Endothelial cell of umbilical vein (primary cell): ENCODE results near the gene ASCL5. TPM values are rescaled to one million over a fixed set of nuclear protein-coding genes. Genes with fewer than 3 reads are reported as not detected.

Experiments used
- BruUV-seq: library from RNA; stranded (reverse); fragments of 400-500 nt; replicated peaks from 2 replicates; lab custom pipeline; 2021; lab: Mats Ljungman, UMichigan
- CTCF ChIA-PET: fragments of 300-600, 350-600 bp; sonication (Branson Sonifier 250); formaldehyde crosslinking; loops from one replicate; lab custom pipeline; 2021; ENCODE audit warnings: antibody characterized with exemption, inconsistent platforms; lab: Charles Lee
- POLR2A ChIA-PET: fragments of 300-600, 350-600 bp; sonication (Branson Sonifier 250); formaldehyde crosslinking; loops from one replicate; lab custom pipeline; 2021; ENCODE audit warnings: antibody characterized with exemption, inconsistent platforms; lab: Charles Lee
- DNase-seq: peaks from one replicate; pipeline ENCODE4 v3.0.0-alpha.2; 2011; ENCODE audit warnings: low read depth, low spot score
- FAIRE-seq: peaks from 2 replicates; lab custom pipeline; 2011; peaks lifted over from hg19 to GRCh38; lab: Jason Lieb, UNC
- H2AFZ ChIP-seq: 2 replicates; pipeline ENCODE4 v1.6.0; 2012; ENCODE audit warnings: low read depth, low read length, control low read depth, inconsistent platforms
- H3K27ac ChIP-seq: 2 replicates; pipeline ENCODE4 v1.5.1; 2011; ENCODE audit warnings: low read depth, mild to moderate bottlenecking, control low read depth, low read length, moderate library complexity; ENCODE audit not compliant: insufficient read depth
- H3K27me3 ChIP-seq, 2 experiments: 2 replicates each; pipeline versions ENCODE4 v1.6.0 to v1.6.1; 2011; ENCODE audit warnings: low read length in 2 of 2, mixed read lengths in 1 of 2; ENCODE audit not compliant: control insufficient read depth in 2 of 2, insufficient read depth in 2 of 2
- H3K36me3 ChIP-seq, 2 experiments: 2 replicates in 1 of 2; 3 replicates in 1 of 2; pipeline ENCODE4 v1.5.1; 2011; ENCODE audit warnings: low read length in 2 of 2, mild to moderate bottlenecking in 1 of 2, moderate library complexity in 1 of 2; ENCODE audit not compliant: control insufficient read depth in 2 of 2, insufficient read depth in 2 of 2; ENCODE audit errors: extremely low read depth in 1 of 2
- H3K4me1 ChIP-seq: 3 replicates; pipeline ENCODE4 v1.5.1; 2011; ENCODE audit warnings: mild to moderate bottlenecking, low read length; ENCODE audit not compliant: control insufficient read depth, insufficient read depth; ENCODE audit errors: extremely low read depth
- H3K4me2 ChIP-seq: 2 replicates; pipeline ENCODE4 v1.6.1; 2011; ENCODE audit warnings: low read length, control low read depth, mixed read lengths; ENCODE audit not compliant: insufficient read depth
- H3K4me3 ChIP-seq, 3 experiments: fragments of 200-600 bp in 1 of 3; sonication (generic), shearing (Covaris generic) in 1 of 3; replicated peaks in 1 of 3; 2 replicates each; pipeline ENCODE4 v1.5.1; 2011 to 2016; ENCODE audit warnings: control low read depth in 3 of 3, low read length in 3 of 3, mild to moderate bottlenecking in 2 of 3, inconsistent platforms in 1 of 3, low read depth in 1 of 3, moderate library complexity in 1 of 3; ENCODE audit not compliant: insufficient read depth in 1 of 3
- H3K79me2 ChIP-seq: 2 replicates; pipeline ENCODE4 v1.6.0; 2012; ENCODE audit warnings: low read length, inconsistent platforms; ENCODE audit not compliant: control insufficient read depth, insufficient read depth
- H3K9ac ChIP-seq: replicated peaks from 2 replicates; pipeline ENCODE3; 2011; ENCODE audit warnings: low read length, control low read depth; ENCODE audit not compliant: insufficient read depth; ENCODE audit errors: extremely low read depth
- H3K9me1 ChIP-seq: replicated peaks from 3 replicates; pipeline ENCODE4 v1.6.0; 2011; ENCODE audit warnings: mild to moderate bottlenecking, low read length; ENCODE audit not compliant: control insufficient read depth, insufficient read depth; ENCODE audit errors: extremely low read depth
- H3K9me3 ChIP-seq: replicated peaks from 2 replicates; pipeline ENCODE4 v1.5.1; 2012; ENCODE audit warnings: low read length, inconsistent platforms; ENCODE audit not compliant: control insufficient read depth, insufficient read depth
- H4K20me1 ChIP-seq: replicated peaks from 2 replicates; pipeline ENCODE3; 2011; ENCODE audit warnings: mild to moderate bottlenecking, low read length; ENCODE audit not compliant: control insufficient read depth, insufficient read depth; ENCODE audit errors: extremely low read depth
- EZH2 ChIP-seq: IDR thresholded peaks from 2 replicates; pipeline ENCODE4 v1.6.1; 2012; ENCODE audit warnings: borderline replicate concordance, low read depth, mild to moderate bottlenecking, moderate library complexity, low read length, inconsistent platforms; ENCODE audit not compliant: severe bottlenecking
- FOS ChIP-seq: IDR thresholded peaks from 2 replicates; pipeline ENCODE4 v1.6.1; 2011; ENCODE audit warnings: mild to moderate bottlenecking, low read length, moderate library complexity, borderline replicate concordance; ENCODE audit not compliant: insufficient read depth
- GATA2 ChIP-seq: IDR thresholded peaks from 2 replicates; pipeline ENCODE4 v1.7.0; 2011; ENCODE audit warnings: low read depth, mild to moderate bottlenecking, moderate library complexity, mixed read lengths, low read length; ENCODE audit not compliant: insufficient read length, insufficient read depth
- JUN ChIP-seq: IDR thresholded peaks from 2 replicates; pipeline ENCODE4 v1.6.1; 2011; ENCODE audit warnings: borderline replicate concordance, low read depth; ENCODE audit not compliant: insufficient read length, insufficient read depth
- MAX ChIP-seq: IDR thresholded peaks from 2 replicates; pipeline ENCODE4 v1.6.1; 2011; ENCODE audit not compliant: insufficient read depth, insufficient read length
- MYC ChIP-seq: IDR thresholded peaks from one replicate; pipeline ENCODE4 v1.6.1; 2011; ENCODE audit warnings: mild to moderate bottlenecking, low read depth, low read length
- POLR2A ChIP-seq: IDR thresholded peaks from 2 replicates; pipeline ENCODE4 v1.6.1; 2012; ENCODE audit warnings: low read depth, mild to moderate bottlenecking, control low read depth, low read length
- POLR2AphosphoS5 ChIP-seq: IDR thresholded peaks from 2 replicates; pipeline ENCODE4 v1.6.1; 2012; ENCODE audit warnings: low read depth, mild to moderate bottlenecking, control low read depth, low read length, moderate library complexity; ENCODE audit not compliant: insufficient read depth
- dilution Hi-C: fragments of 300-500 bp; cut with MboI; formaldehyde crosslinking; loops from one replicate; pipeline ENCODE4 v1.15.0; 2019; ENCODE audit warnings: low sequenced_read_pairs; ENCODE audit not compliant: extremely low pct_ligation_motif_present
- intact Hi-C: fragments of 100-400 bp; cut with micrococcal nuclease; formaldehyde crosslinking; loops from one replicate; pipeline ENCODE4 v1.10.0; 2022
- polyA plus RNA-seq, 4 experiments: library from polyadenylated mRNA; depleted of rRNA in 3 of 4; stranded (reverse) in 3 of 4; unstranded in 1 of 4; fragments of >200 nt; gene quantifications; 2 replicates each; pipeline versions ENCODE4 v1.2.1 to v1.2.3, GENCODE V29; 2011 to 2012; ENCODE audit warnings: missing spikeins in 1 of 4
- total RNA-seq: library from RNA; stranded (reverse); gene quantifications from 2 replicates; pipeline ENCODE4 v1.2.3, GENCODE V29; 2021
- TF ChIP-seq, protein P1 (sequence below), 2 donors: IDR thresholded peaks; 1 replicate in 1 of 2; 2 replicates in 1 of 2; pipeline ENCODE4 v1.5.1; 2011; ENCODE audit warnings: low read length in 2 of 2, mild to moderate bottlenecking in 2 of 2, moderate library complexity in 2 of 2, control low read depth in 1 of 2, inconsistent platforms in 1 of 2, low read depth in 1 of 2; ENCODE audit not compliant: insufficient read depth in 1 of 2; ENCODE audit errors: extremely low read depth in 1 of 2

Gene ASCL5
- total and polyA plus RNA-seq, 2 donors (not counting 3 experiments of a cell fraction or from before 2014, with no cell fraction given): not detected

DNA sequence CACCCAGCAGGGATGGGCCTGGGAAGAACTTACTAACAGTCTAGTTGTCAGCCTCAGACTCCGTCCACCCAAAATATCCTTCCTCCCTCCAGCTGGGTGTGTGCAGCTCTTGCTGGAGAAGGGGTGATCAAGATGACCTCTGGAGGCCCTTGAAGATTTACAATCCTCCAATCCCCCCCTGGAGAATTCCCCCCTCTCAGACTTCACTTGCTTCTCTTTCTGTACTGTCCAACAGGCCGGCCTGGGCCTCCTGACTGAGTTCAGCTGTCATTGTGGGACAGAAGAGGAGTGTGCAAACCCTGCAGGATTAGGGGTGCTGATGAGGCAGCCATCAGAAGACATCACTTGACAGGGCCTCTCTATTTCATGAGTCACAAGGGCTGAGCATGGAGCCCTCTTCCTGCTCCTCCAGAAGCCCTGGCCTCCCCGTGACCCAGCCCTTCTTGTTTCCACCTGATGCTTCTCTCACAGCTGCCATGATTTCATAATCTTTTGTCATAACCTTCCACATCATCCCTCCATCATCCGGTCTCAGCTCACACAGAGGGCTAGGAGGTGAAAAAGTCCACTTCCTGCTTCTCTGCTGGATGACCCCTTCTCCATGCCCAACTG lies 46.1 kb upstream of the ASCL5 start:
- no peak overlapping the region for H3K4me2 ChIP-seq
- no peak overlapping the region for H2AFZ ChIP-seq
- no peaks in the 10 kb centered on the region for H4K20me1 ChIP-seq
- no TSS peak for BruUV-seq
- TF ChIP-seq FOS (no peak), POLR2A (no peak), EZH2 (no peak), POLR2AphosphoS5 (no peak), MYC (no peak), GATA2 (no peak), MAX (no peak), JUN (no peak)
- TF ChIP-seq, protein P1, sequence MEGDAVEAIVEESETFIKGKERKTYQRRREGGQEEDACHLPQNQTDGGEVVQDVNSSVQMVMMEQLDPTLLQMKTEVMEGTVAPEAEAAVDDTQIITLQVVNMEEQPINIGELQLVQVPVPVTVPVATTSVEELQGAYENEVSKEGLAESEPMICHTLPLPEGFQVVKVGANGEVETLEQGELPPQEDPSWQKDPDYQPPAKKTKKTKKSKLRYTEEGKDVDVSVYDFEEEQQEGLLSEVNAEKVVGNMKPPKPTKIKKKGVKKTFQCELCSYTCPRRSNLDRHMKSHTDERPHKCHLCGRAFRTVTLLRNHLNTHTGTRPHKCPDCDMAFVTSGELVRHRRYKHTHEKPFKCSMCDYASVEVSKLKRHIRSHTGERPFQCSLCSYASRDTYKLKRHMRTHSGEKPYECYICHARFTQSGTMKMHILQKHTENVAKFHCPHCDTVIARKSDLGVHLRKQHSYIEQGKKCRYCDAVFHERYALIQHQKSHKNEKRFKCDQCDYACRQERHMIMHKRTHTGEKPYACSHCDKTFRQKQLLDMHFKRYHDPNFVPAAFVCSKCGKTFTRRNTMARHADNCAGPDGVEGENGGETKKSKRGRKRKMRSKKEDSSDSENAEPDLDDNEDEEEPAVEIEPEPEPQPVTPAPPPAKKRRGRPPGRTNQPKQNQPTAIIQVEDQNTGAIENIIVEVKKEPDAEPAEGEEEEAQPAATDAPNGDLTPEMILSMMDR (IDR thresholded peaks at IDR 0.05; ENCODE audit: extremely low read depth in 1 of 2, insufficient read depth in 1 of 2, low read depth in 1 of 2, low read length in 2 of 2): no peak
- peaks cover 9% of the 10 kb centered on the region for H3K4me1 ChIP-seq
- dilution Hi-C loops (no loop called here), intact Hi-C loops (no loop called here)
- H3K4me3 ChIP-seq: no peak overlapping the region
- POLR2A ChIA-PET: interaction anchor here (0.5 kb wide), 1 partner anchor 70 kb away, joined by 3 read pairs; no protein-coding TSS in a partner anchor
- no peaks in the 10 kb centered on the region for H3K79me2 ChIP-seq
- peaks cover 7 to 12% of the 10 kb centered on the region in 2 experiments for H3K27me3 ChIP-seq
- no peaks in the 10 kb centered on the region for H3K9me1 ChIP-seq
- H3K27ac ChIP-seq: no peak overlapping the region
- H3K36me3 ChIP-seq: no peaks in the 10 kb centered on the region
- no peak overlapping the region for H3K9ac ChIP-seq
- no peak for DNase-seq
- CTCF ChIA-PET: interaction anchor here (0.6 to 3.5 kb wide), 3 partner anchors 9 to 54 kb away, joined by 3 to 11 read pairs (median 3); no protein-coding TSS in a partner anchor
- H3K9me3 ChIP-seq: no peaks in the 10 kb centered on the region
- no peak for FAIRE-seq
